Naive B cell (primary cell): ENCODE results near the gene RIMS3. TPM values are rescaled to one million over a fixed set of nuclear protein-coding genes. Genes with fewer than 3 reads are reported as not detected.

Source experiments
- polyA plus RNA-seq, 6 donors: library from polyadenylated mRNA; unstranded; fragments of 300-500 nt; fragmentation: Illumina TruSeq; gene quantifications; one replicate each; pipeline ENCODE4 v1.2.3, GENCODE V29; 2021; ENCODE audit warnings: low read depth in 6 of 6

RIMS3 gene
- polyA plus RNA-seq, 6 donors from 2014 or later: 0.93 to 2.9 (median 1.8) TPM

Other genes starting within 250 kb of the RIMS3 start
- 1 to 10 TPM in 5 of 6 donors, not detected in 1; 1.1 to 3.2 (median 2.0) TPM for gene ZFP69B, start 215.2 kb downstream of the RIMS3 start, polyA plus RNA-seq
- 1 to 10 TPM in 5 of 6 donors, not detected in 1; 3.4 to 6.8 (median 6.2) TPM for gene ZFP69, start 188.4 kb downstream of the RIMS3 start, polyA plus RNA-seq
- gene EXO5, start 156.9 kb downstream of the RIMS3 start, polyA plus RNA-seq: 10 to 100 TPM in 1 of 6 donors, 1 to 10 TPM in 5; 5.5 to 16.2 (median 7.4) TPM
- 1 to 10 TPM; 2.7 to 5.5 (median 4.5) TPM for gene ZNF684, start 134.0 kb downstream of the RIMS3 start, polyA plus RNA-seq
- 10 to 100 TPM; 60.3 to 95.4 (median 73.0) TPM for gene NFYC, start 26.0 kb upstream of the RIMS3 start, polyA plus RNA-seq
- under 1 TPM in 1 of 6 donors, not detected in 5; 0.11 TPM for gene KCNQ4, start 118.1 kb upstream of the RIMS3 start, polyA plus RNA-seq
- 1 to 10 TPM; 1.2 to 3.2 (median 2.5) TPM for gene CITED4, start 196.7 kb upstream of the RIMS3 start, polyA plus RNA-seq